Measurements from ENCODE around the gene CNBP.
A peak's percentile ranks its signal among the peaks of the same experiment; 100 is the strongest.
"Not testable (repeated sequence)": the region's sequence is repeated elsewhere in the genome, so short reads cannot be mapped to it uniquely, and the experiment has no call there.

The CNBP gene

GRCh38 chr3:129187857-129188256 lies 4.2 kb upstream of the CNBP start:
- Histone ChIP-seq H3K27ac (ENCODE audit: insufficient read depth, low read length, poor library complexity, severe bottlenecking) (no peak overlapping the region), H3K4me3 (ENCODE audit: insufficient read depth, low read depth, low read length, poor library complexity, severe bottlenecking) (no peak overlapping the region), H3K27me3 (replicated peaks; ENCODE audit: control insufficient read depth, insufficient read depth, low read length, poor library complexity, severe bottlenecking) (no peaks in the 10 kb centered on the region), H3K4me1 (ENCODE audit: control insufficient read depth, insufficient read depth, low read length, poor library complexity, severe bottlenecking) (peaks cover 5% of the 10 kb centered on the region), H3K9me3 (ENCODE audit: control insufficient read depth, low read length) (no peaks in the 10 kb centered on the region), H3K36me3 (ENCODE audit: control insufficient read depth, insufficient read depth, low read length) (no peaks in the 10 kb centered on the region)
- DNase-seq: no peak

GRCh38 chr3:129185783-129186182 lies 2.1 kb upstream of the CNBP start:
- H3K27me3 ChIP-seq (replicated peaks; ENCODE audit: control insufficient read depth, insufficient read depth, low read length, poor library complexity, severe bottlenecking): no peaks in the 10 kb centered on the region
- H3K9me3 ChIP-seq (ENCODE audit: control insufficient read depth, low read length): no peaks in the 10 kb centered on the region
- no peak overlapping the region for H3K4me3 ChIP-seq (ENCODE audit: insufficient read depth, low read depth, low read length, poor library complexity, severe bottlenecking)
- peaks cover 12% of the 10 kb centered on the region for H3K4me1 ChIP-seq (ENCODE audit: control insufficient read depth, insufficient read depth, low read length, poor library complexity, severe bottlenecking)
- no peak for DNase-seq
- no peaks in the 10 kb centered on the region for H3K36me3 ChIP-seq (ENCODE audit: control insufficient read depth, insufficient read depth, low read length)
- no peak overlapping the region for H3K27ac ChIP-seq (ENCODE audit: insufficient read depth, low read length, poor library complexity, severe bottlenecking)

- H3K36me3 ChIP-seq (ENCODE audit: control insufficient read depth, insufficient read depth, low read length); DNase-seq; H3K4me3 ChIP-seq (ENCODE audit: insufficient read depth, low read depth, low read length, poor library complexity, severe bottlenecking); H3K27me3 ChIP-seq (replicated peaks; ENCODE audit: control insufficient read depth, insufficient read depth, low read length, poor library complexity, severe bottlenecking); H3K9me3 ChIP-seq (ENCODE audit: control insufficient read depth, low read length): not testable (repeated sequence)
- Histone ChIP-seq H3K4me1 (ENCODE audit: control insufficient read depth, insufficient read depth, low read length, poor library complexity, severe bottlenecking) (peaks cover 17% of the 10 kb centered on the region), H3K27ac (ENCODE audit: insufficient read depth, low read length, poor library complexity, severe bottlenecking) (peak overlapping the region; percentile 99)
Observed at GRCh38 chr3:129184784-129185542, 1.3 kb upstream of the CNBP start.

GRCh38 chr3:129184396-129184657 lies 631 bp upstream of the CNBP start:
- Histone ChIP-seq H3K9me3 (ENCODE audit: control insufficient read depth, low read length) (no peaks in the 10 kb centered on the region), H3K4me3 (ENCODE audit: insufficient read depth, low read depth, low read length, poor library complexity, severe bottlenecking) (peak overlapping the region; percentile 98), H3K4me1 (ENCODE audit: control insufficient read depth, insufficient read depth, low read length, poor library complexity, severe bottlenecking) (peaks cover 23% of the 10 kb centered on the region), H3K36me3 (ENCODE audit: control insufficient read depth, insufficient read depth, low read length) (peaks cover under 1% of the 10 kb centered on the region), H3K27ac (ENCODE audit: insufficient read depth, low read length, poor library complexity, severe bottlenecking) (peak overlapping the region; percentile 99), H3K27me3 (replicated peaks; ENCODE audit: control insufficient read depth, insufficient read depth, low read length, poor library complexity, severe bottlenecking) (no peaks in the 10 kb centered on the region)
- peak in 1 of 3 donors; percentile 17 for DNase-seq

- Histone ChIP-seq H3K36me3 (ENCODE audit: control insufficient read depth, insufficient read depth, low read length) (peaks cover 4% of the 10 kb centered on the region), H3K27me3 (replicated peaks; ENCODE audit: control insufficient read depth, insufficient read depth, low read length, poor library complexity, severe bottlenecking) (no peaks in the 10 kb centered on the region), H3K4me3 (ENCODE audit: insufficient read depth, low read depth, low read length, poor library complexity, severe bottlenecking) (peak overlapping the region; percentile 98), H3K4me1 (ENCODE audit: control insufficient read depth, insufficient read depth, low read length, poor library complexity, severe bottlenecking) (peaks cover 37% of the 10 kb centered on the region), H3K27ac (ENCODE audit: insufficient read depth, low read length, poor library complexity, severe bottlenecking) (peak overlapping the region; percentile 99), H3K9me3 (ENCODE audit: control insufficient read depth, low read length) (no peaks in the 10 kb centered on the region)
- DNase-seq: no peak
Observed at GRCh38 chr3:129182390-129183185, 1.1 kb downstream of the CNBP start.

GRCh38 chr3:129181819-129182218 lies 1.9 kb downstream of the CNBP start:
- DNase-seq: no peak
- Histone ChIP-seq H3K36me3 (ENCODE audit: control insufficient read depth, insufficient read depth, low read length) (peaks cover 9% of the 10 kb centered on the region), H3K4me3 (ENCODE audit: insufficient read depth, low read depth, low read length, poor library complexity, severe bottlenecking) (peak overlapping the region; percentile 98)

GRCh38 chr3:129180461-129180860 lies 3.2 kb downstream of the CNBP start:
- H3K9me3 ChIP-seq (ENCODE audit: control insufficient read depth, low read length): no peaks in the 10 kb centered on the region
- H3K4me3 ChIP-seq (ENCODE audit: insufficient read depth, low read depth, low read length, poor library complexity, severe bottlenecking): peak overlapping the region; percentile 98
- H3K27ac ChIP-seq (ENCODE audit: insufficient read depth, low read length, poor library complexity, severe bottlenecking): peak overlapping the region; percentile 99
- no peaks in the 10 kb centered on the region for H3K27me3 ChIP-seq (replicated peaks; ENCODE audit: control insufficient read depth, insufficient read depth, low read length, poor library complexity, severe bottlenecking)
- H3K4me1 ChIP-seq (ENCODE audit: control insufficient read depth, insufficient read depth, low read length, poor library complexity, severe bottlenecking): peaks cover 49% of the 10 kb centered on the region
- peaks cover 9% of the 10 kb centered on the region for H3K36me3 ChIP-seq (ENCODE audit: control insufficient read depth, insufficient read depth, low read length)
- DNase-seq: no peak

More at GRCh38 chr3:129181819-129182218, 1.9 kb downstream of the CNBP start:
- H3K9me3 ChIP-seq (ENCODE audit: control insufficient read depth, low read length): no peaks in the 10 kb centered on the region
- peaks cover 45% of the 10 kb centered on the region for H3K4me1 ChIP-seq (ENCODE audit: control insufficient read depth, insufficient read depth, low read length, poor library complexity, severe bottlenecking)
- H3K27ac ChIP-seq (ENCODE audit: insufficient read depth, low read length, poor library complexity, severe bottlenecking): peak overlapping the region; percentile 99
- H3K27me3 ChIP-seq (replicated peaks; ENCODE audit: control insufficient read depth, insufficient read depth, low read length, poor library complexity, severe bottlenecking): no peaks in the 10 kb centered on the region

GRCh38 chr3:129176051-129176450 lies 7.6 kb downstream of the CNBP start:
- Histone ChIP-seq H3K36me3 (ENCODE audit: control insufficient read depth, insufficient read depth, low read length) (peaks cover 19% of the 10 kb centered on the region), H3K4me1 (ENCODE audit: control insufficient read depth, insufficient read depth, low read length, poor library complexity, severe bottlenecking) (peaks cover 52% of the 10 kb centered on the region), H3K27ac (ENCODE audit: insufficient read depth, low read length, poor library complexity, severe bottlenecking) (peak overlapping the region; percentile 5), H3K9me3 (ENCODE audit: control insufficient read depth, low read length) (no peaks in the 10 kb centered on the region), H3K27me3 (replicated peaks; ENCODE audit: control insufficient read depth, insufficient read depth, low read length, poor library complexity, severe bottlenecking) (no peaks in the 10 kb centered on the region), H3K4me3 (ENCODE audit: insufficient read depth, low read depth, low read length, poor library complexity, severe bottlenecking) (no peak overlapping the region)
- DNase-seq: no peak

- H3K4me3 ChIP-seq (ENCODE audit: insufficient read depth, low read depth, low read length, poor library complexity, severe bottlenecking): no peak overlapping the region
- DNase-seq: no peak
- peaks cover 33% of the 10 kb centered on the region for H3K36me3 ChIP-seq (ENCODE audit: control insufficient read depth, insufficient read depth, low read length)
- H3K4me1 ChIP-seq (ENCODE audit: control insufficient read depth, insufficient read depth, low read length, poor library complexity, severe bottlenecking): peaks cover 32% of the 10 kb centered on the region
- H3K27me3 ChIP-seq (replicated peaks; ENCODE audit: control insufficient read depth, insufficient read depth, low read length, poor library complexity, severe bottlenecking): no peaks in the 10 kb centered on the region
- H3K9me3 ChIP-seq (ENCODE audit: control insufficient read depth, low read length): no peaks in the 10 kb centered on the region
- H3K27ac ChIP-seq (ENCODE audit: insufficient read depth, low read length, poor library complexity, severe bottlenecking): no peak overlapping the region
Observed at GRCh38 chr3:129173725-129174124, 10.0 kb downstream of the CNBP start.

- Histone ChIP-seq H3K36me3 (ENCODE audit: control insufficient read depth, insufficient read depth, low read length) (peaks cover 36% of the 10 kb centered on the region), H3K9me3 (ENCODE audit: control insufficient read depth, low read length) (no peaks in the 10 kb centered on the region), H3K27me3 (replicated peaks; ENCODE audit: control insufficient read depth, insufficient read depth, low read length, poor library complexity, severe bottlenecking) (no peaks in the 10 kb centered on the region), H3K27ac (ENCODE audit: insufficient read depth, low read length, poor library complexity, severe bottlenecking) (no peak overlapping the region), H3K4me1 (ENCODE audit: control insufficient read depth, insufficient read depth, low read length, poor library complexity, severe bottlenecking) (peaks cover 27% of the 10 kb centered on the region), H3K4me3 (ENCODE audit: insufficient read depth, low read depth, low read length, poor library complexity, severe bottlenecking) (no peak overlapping the region)
- no peak for DNase-seq
Observed at GRCh38 chr3:129173206-129173605, 10.5 kb downstream of the CNBP start.

All from effector memory CD4-positive, alpha-beta T cell (primary cell).